ENCODE measurements around the gene GRM8. TPM values are rescaled to one million over a fixed set of nuclear protein-coding genes. Genes with fewer than 3 reads are reported as not detected.

Gene GRM8
- total and polyA plus RNA-seq, 2 donors from 2014 or later = 3.2 TPM; not detected in 1

- intact Hi-C loops (cut with DNase I) = no loop called here
- Histone ChIP-seq H3K9me3 (ENCODE audit: control insufficient read depth in 2 of 3, insufficient read depth in 1 of 3, low read length in 3 of 3) (no peaks in the 10 kb centered on the region), H3K4me3 (ENCODE audit: low read length in 3 of 3) (no peak overlapping the region), H3K9ac (ENCODE audit: low read length in 3 of 3) (no peak overlapping the region), H3K4me1 (ENCODE audit: control insufficient read depth in 2 of 3, insufficient read depth in 2 of 3, low read depth in 1 of 3, low read length in 3 of 3) (no peaks in the 10 kb centered on the region), H3K27me3 (ENCODE audit: control insufficient read depth, insufficient read depth, low read length) (no peaks in the 10 kb centered on the region), H3K36me3 (ENCODE audit: control insufficient read depth in 2 of 3, insufficient read depth in 3 of 3, low read length in 3 of 3) (no peaks in the 10 kb centered on the region), H3K27ac (ENCODE audit: low read depth in 2 of 2, low read length in 2 of 2) (no peak overlapping the region)
- FAIRE-seq = no peak
- TF ChIP-seq, protein P1, sequence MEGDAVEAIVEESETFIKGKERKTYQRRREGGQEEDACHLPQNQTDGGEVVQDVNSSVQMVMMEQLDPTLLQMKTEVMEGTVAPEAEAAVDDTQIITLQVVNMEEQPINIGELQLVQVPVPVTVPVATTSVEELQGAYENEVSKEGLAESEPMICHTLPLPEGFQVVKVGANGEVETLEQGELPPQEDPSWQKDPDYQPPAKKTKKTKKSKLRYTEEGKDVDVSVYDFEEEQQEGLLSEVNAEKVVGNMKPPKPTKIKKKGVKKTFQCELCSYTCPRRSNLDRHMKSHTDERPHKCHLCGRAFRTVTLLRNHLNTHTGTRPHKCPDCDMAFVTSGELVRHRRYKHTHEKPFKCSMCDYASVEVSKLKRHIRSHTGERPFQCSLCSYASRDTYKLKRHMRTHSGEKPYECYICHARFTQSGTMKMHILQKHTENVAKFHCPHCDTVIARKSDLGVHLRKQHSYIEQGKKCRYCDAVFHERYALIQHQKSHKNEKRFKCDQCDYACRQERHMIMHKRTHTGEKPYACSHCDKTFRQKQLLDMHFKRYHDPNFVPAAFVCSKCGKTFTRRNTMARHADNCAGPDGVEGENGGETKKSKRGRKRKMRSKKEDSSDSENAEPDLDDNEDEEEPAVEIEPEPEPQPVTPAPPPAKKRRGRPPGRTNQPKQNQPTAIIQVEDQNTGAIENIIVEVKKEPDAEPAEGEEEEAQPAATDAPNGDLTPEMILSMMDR (IDR thresholded peaks at IDR 0.05; ENCODE audit: borderline replicate concordance, extremely low read depth, insufficient read depth) = no peak
- no peak for DNase-seq
Measured at GRCh38 chr7:126716321-126716720, 536.4 kb downstream of the GRM8 start.

DNA sequence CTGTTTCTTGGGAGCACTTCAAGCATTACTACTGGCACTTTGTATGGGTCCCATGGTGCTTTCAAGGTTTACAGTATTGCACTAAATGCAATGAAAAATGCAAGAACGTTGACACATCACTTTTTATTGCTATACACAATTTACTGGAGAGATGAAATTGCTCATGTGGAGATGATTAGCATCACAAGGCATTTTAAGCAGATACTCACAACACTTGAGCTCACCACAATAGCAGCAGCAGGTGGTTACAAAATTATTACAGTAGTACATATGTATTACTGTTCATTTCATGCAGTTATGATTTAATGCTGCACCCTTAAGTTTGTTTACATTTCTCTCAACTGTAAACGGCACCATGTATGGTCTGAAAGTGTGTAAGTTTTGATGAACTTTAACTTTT, 537.7 kb downstream of the GRM8 start:
- Histone ChIP-seq H3K4me3 (ENCODE audit: low read length in 3 of 3) (no peak overlapping the region), H3K9ac (ENCODE audit: low read length in 3 of 3) (no peak overlapping the region), H3K36me3 (ENCODE audit: control insufficient read depth in 2 of 3, insufficient read depth in 3 of 3, low read length in 3 of 3) (no peaks in the 10 kb centered on the region), H3K4me1 (ENCODE audit: control insufficient read depth in 2 of 3, insufficient read depth in 2 of 3, low read depth in 1 of 3, low read length in 3 of 3) (no peaks in the 10 kb centered on the region), H3K9me3 (ENCODE audit: control insufficient read depth in 2 of 3, insufficient read depth in 1 of 3, low read length in 3 of 3) (no peaks in the 10 kb centered on the region), H3K27ac (ENCODE audit: low read depth in 2 of 2, low read length in 2 of 2) (no peak overlapping the region), H3K27me3 (ENCODE audit: control insufficient read depth, insufficient read depth, low read length) (no peaks in the 10 kb centered on the region)
- FAIRE-seq (no peak), DNase-seq (no peak)
- TF ChIP-seq, protein P1 (IDR thresholded peaks at IDR 0.05; ENCODE audit: borderline replicate concordance, extremely low read depth, insufficient read depth) = no peak
- intact Hi-C loops (cut with DNase I) = no loop called here

GRCh38 chr7:126702242-126703016, 550.3 kb downstream of the GRM8 start:
- intact Hi-C loops (cut with DNase I) = no loop called here

More at GRCh38 chr7:126702242-126703016, 550.3 kb downstream of the GRM8 start:
- no peak overlapping the region for H3K4me3 ChIP-seq (ENCODE audit: low read length in 3 of 3)
- TF ChIP-seq, protein P1 (IDR thresholded peaks at IDR 0.05; ENCODE audit: borderline replicate concordance, extremely low read depth, insufficient read depth) = no peak
- H3K27me3 ChIP-seq (ENCODE audit: control insufficient read depth, insufficient read depth, low read length) = no peaks in the 10 kb centered on the region
- no peak overlapping the region for H3K9ac ChIP-seq (ENCODE audit: low read length in 3 of 3)
- no peak overlapping the region for H3K27ac ChIP-seq (ENCODE audit: low read depth in 2 of 2, low read length in 2 of 2)
- peaks cover 0 to 2% (median 0%) of the 10 kb centered on the region in 3 donors for H3K9me3 ChIP-seq (ENCODE audit: control insufficient read depth in 2 of 3, insufficient read depth in 1 of 3, low read length in 3 of 3)
- FAIRE-seq (no peak), DNase-seq (no peak)
- H3K4me1 ChIP-seq (ENCODE audit: control insufficient read depth in 2 of 3, insufficient read depth in 2 of 3, low read depth in 1 of 3, low read length in 3 of 3) = no peaks in the 10 kb centered on the region
- no peaks in the 10 kb centered on the region for H3K36me3 ChIP-seq (ENCODE audit: control insufficient read depth in 2 of 3, insufficient read depth in 3 of 3, low read length in 3 of 3)

Data from kidney (tissue), 14 donors.